HepG2 (cell line): ENCODE measurements around the gene GAGE10. TPM values are rescaled to one million over a fixed set of nuclear protein-coding genes. Genes with fewer than 3 reads are reported as not detected.

Experiments
- ATAC-seq: fragments of 200-7000 bp; cut with Tn5 transposase; 3 replicates; pipeline ENCODE4 v1.9.1; 2020; ENCODE audit warnings: mild to moderate bottlenecking, moderate library complexity
- BruUV-seq: library from RNA; stranded (reverse); fragments of 400-500 nt; replicated peaks from 2 replicates; lab custom pipeline; 2021; lab: Mats Ljungman, UMichigan
- CTCF ChIA-PET: fragments of 300-600 bp; formaldehyde crosslinking; extraction: SDS; loops from one replicate; lab custom pipeline; 2021; ENCODE audit warnings: low total read pairs, inconsistent platforms, low intra/inter-chr PET ratio; lab: Yijun Ruan, JAX
- POLR2A ChIA-PET: fragments of 350-600 bp; sonication (Branson Sonifier 250); formaldehyde crosslinking; loops from one replicate; lab custom pipeline; 2020; ENCODE audit warnings: antibody characterized with exemption, inconsistent platforms; lab: Yijun Ruan, JAX
- DNase-seq: peaks from one replicate; pipeline ENCODE4 v3.0.0-alpha.2; 2015; ENCODE audit warnings: low spot score
- FAIRE-seq: peaks from 3 replicates; lab custom pipeline; 2011; peaks lifted over from hg19 to GRCh38; lab: Jason Lieb, UNC
- H2AFZ ChIP-seq: one replicate; pipeline ENCODE4 v1.6.1; 2011; ENCODE audit warnings: low read length, inconsistent platforms
- H3K27ac ChIP-seq: fragments of 300-600 bp; 3 replicates; pipeline ENCODE4 v1.8.0; 2011; ENCODE audit warnings: mixed run types, mild to moderate bottlenecking, mixed read lengths, low read length, inconsistent platforms; ENCODE audit not compliant: insufficient read depth; ENCODE audit errors: extremely low read length
- H3K27me3 ChIP-seq, 2 experiments: fragments of 200-600 bp in 1 of 2; 2 replicates in 1 of 2; 3 replicates in 1 of 2; pipeline versions ENCODE4 v1.6.0 to v1.8.0; 2011; ENCODE audit warnings: low read length in 2 of 2, mild to moderate bottlenecking in 2 of 2, moderate library complexity in 2 of 2, inconsistent platforms in 1 of 2; ENCODE audit not compliant: insufficient read depth in 2 of 2, control insufficient read depth in 1 of 2
- H3K36me3 ChIP-seq, 2 experiments: fragments of 200-600 bp in 1 of 2; replicated peaks in 1 of 2; 2 replicates in 1 of 2; 3 replicates in 1 of 2; pipeline versions ENCODE4 v1.5.1 to v1.8.0; 2011; ENCODE audit warnings: low read length in 2 of 2, inconsistent platforms in 1 of 2; ENCODE audit not compliant: insufficient read depth in 2 of 2, control insufficient read depth in 1 of 2
- H3K4me1 ChIP-seq: 2 replicates; pipeline ENCODE4 v1.5.1; 2012; ENCODE audit warnings: low read length, inconsistent platforms; ENCODE audit not compliant: insufficient read depth
- H3K4me2 ChIP-seq: 2 replicates; pipeline ENCODE4 v1.6.0; 2011; ENCODE audit warnings: low read depth, low read length, inconsistent platforms
- H3K4me3 ChIP-seq, 3 experiments: fragments of 200-600 bp in 1 of 3; sonication (generic), shearing (Covaris generic) in 1 of 3; replicated peaks in 1 of 3; 2 replicates each; pipeline ENCODE4 v1.5.1; 2011 to 2016; ENCODE audit warnings: low read length in 3 of 3, inconsistent platforms in 2 of 3, low read depth in 2 of 3, mild to moderate bottlenecking in 2 of 3, control low read depth in 1 of 3, mixed read lengths in 1 of 3; ENCODE audit not compliant: insufficient read depth in 1 of 3
- H3K79me2 ChIP-seq: one replicate; pipeline ENCODE4 v1.6.1; 2011; ENCODE audit warnings: low read length, inconsistent platforms; ENCODE audit not compliant: insufficient read depth
- H3K9ac ChIP-seq: 2 replicates; pipeline ENCODE4 v1.6.0; 2011; ENCODE audit warnings: mild to moderate bottlenecking, low read depth, low read length, inconsistent platforms; ENCODE audit not compliant: insufficient read depth
- H3K9me3 ChIP-seq: 2 replicates; pipeline ENCODE4 v1.5.1; 2012; ENCODE audit warnings: mild to moderate bottlenecking, low read length
- H4K20me1 ChIP-seq: 2 replicates; pipeline ENCODE4 v1.6.0; 2011; ENCODE audit warnings: inconsistent platforms, mild to moderate bottlenecking, low read length, moderate library complexity; ENCODE audit not compliant: insufficient read depth
- JDP2 ChIP-seq: sonication (generic); formaldehyde crosslinking; IDR thresholded peaks from 2 replicates; pipeline ENCODE4 v1.8.1; 2022; ENCODE audit warnings: missing genetic modification reagents, borderline replicate concordance
- MEIS1 ChIP-seq: sonication (generic); formaldehyde crosslinking; IDR thresholded peaks from 2 replicates; pipeline ENCODE4 v1.9.0; 2021; ENCODE audit warnings: mild to moderate bottlenecking, missing genetic modification reagents, moderate library complexity, borderline replicate concordance
- MEIS2 ChIP-seq: sonication (generic); formaldehyde crosslinking; IDR thresholded peaks from 2 replicates; pipeline ENCODE4 v1.9.0; 2021; ENCODE audit warnings: mild to moderate bottlenecking, missing genetic modification reagents
- MXD3 ChIP-seq: IDR thresholded peaks from 2 replicates; pipeline ENCODE4 v1.6.1; 2016; ENCODE audit warnings: mild to moderate bottlenecking, missing biosample characterization, missing genetic modification reagents
- MXI1 ChIP-seq: IDR thresholded peaks from 3 replicates; pipeline ENCODE4 v1.6.1; 2012; ENCODE audit warnings: low read depth, low read length, inconsistent platforms, borderline replicate concordance
- WGBS: methylation state at CpG from one replicate; pipeline ENCODE4 v1.1.6; 2017; ENCODE audit warnings: low lambda C conversion rate; 5-methylcytosine and 5-hydroxymethylcytosine counted together
- in situ Hi-C: cut with HindIII; loops from 2 replicates; pipeline ENCODE4 v1.10.0; 2017; ENCODE audit warnings: low pct_unique_long_range_greater_than_20kb; ENCODE audit not compliant: extremely low pct_ligation_motif_present
- intact Hi-C: fragments of 100-400 bp; cut with micrococcal nuclease; formaldehyde crosslinking; loops from one replicate; pipeline ENCODE4 v1.10.0; 2022; ENCODE audit not compliant: unreplicated experiment
- polyA plus RNA-seq, 8 experiments: library from polyadenylated mRNA; depleted of rRNA in 3 of 8; stranded (reverse) in 7 of 8; unstranded in 1 of 8; fragments of >200 nt; fragmentation: Illumina TruSeq in 4 of 8; extraction: Trizol in 4 of 8; gene quantifications; 2 replicates each; pipeline versions ENCODE4 v1.2.1 to v1.2.3, GENCODE V29; 2011 to 2016; ENCODE audit warnings: low read depth in 4 of 8, missing spikeins in 1 of 8, mixed read lengths in 1 of 8; ENCODE audit not compliant: insufficient read depth in 1 of 8
- total RNA-seq, 5 experiments: library from RNA; depleted of rRNA; stranded (reverse); fragments of >200 nt; fragmentation: Illumina TruSeq; extraction: Trizol; gene quantifications; 2 replicates each; pipeline ENCODE4 v1.2.3, GENCODE V29; 2016; ENCODE audit warnings: low read depth in 1 of 5
- TF ChIP-seq, protein P1 (sequence below): sonication (generic); formaldehyde crosslinking; IDR thresholded peaks from 2 replicates; pipeline ENCODE4 v1.5.0; 2020; ENCODE audit warnings: missing genetic modification reagents

GAGE10 gene
- total and polyA plus RNA-seq, 2 of the 13 experiments (the other 11 are each of a cell fraction or from before 2014, with no cell fraction given): not detected

- no peaks in the 10 kb centered on the region for H3K36me3 ChIP-seq
- 19% methylated on average over 7 of the region's 10 CpGs for WGBS
- peak overlapping the region; percentile 7; the same call in 1 of the 2 replicates for H3K4me2 ChIP-seq
- ATAC-seq (no peak), FAIRE-seq (no peak), DNase-seq (no peak)
- H3K27me3 ChIP-seq: no peaks in the 10 kb centered on the region; a peak in 1 of 5 replicates
- no peak overlapping the region for H3K27ac ChIP-seq
- no peak overlapping the region for H2AFZ ChIP-seq
- intact Hi-C loops: loop anchor here (5.0 kb wide), 1 partner anchor 74 kb away; no protein-coding TSS in a partner anchor
- no peak overlapping the region for H3K4me3 ChIP-seq
- no TSS peak for BruUV-seq
- no peak for TF ChIP-seq JDP2
- no peak for TF ChIP-seq MEIS1 (CRISPR knock-in tag)
- TF ChIP-seq MEIS2 (CRISPR knock-in tag): no peak
- TF ChIP-seq, protein P1, sequence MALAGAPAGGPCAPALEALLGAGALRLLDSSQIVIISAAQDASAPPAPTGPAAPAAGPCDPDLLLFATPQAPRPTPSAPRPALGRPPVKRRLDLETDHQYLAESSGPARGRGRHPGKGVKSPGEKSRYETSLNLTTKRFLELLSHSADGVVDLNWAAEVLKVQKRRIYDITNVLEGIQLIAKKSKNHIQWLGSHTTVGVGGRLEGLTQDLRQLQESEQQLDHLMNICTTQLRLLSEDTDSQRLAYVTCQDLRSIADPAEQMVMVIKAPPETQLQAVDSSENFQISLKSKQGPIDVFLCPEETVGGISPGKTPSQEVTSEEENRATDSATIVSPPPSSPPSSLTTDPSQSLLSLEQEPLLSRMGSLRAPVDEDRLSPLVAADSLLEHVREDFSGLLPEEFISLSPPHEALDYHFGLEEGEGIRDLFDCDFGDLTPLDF (CRISPR knock-in tag): no peak
- no peak for TF ChIP-seq MXD3 (CRISPR knock-in tag)
- TF ChIP-seq MXI1: no peak
- POLR2A ChIA-PET: interaction anchor here (1.0 kb wide), 1 partner anchor 76 kb away, joined by 4 read pairs; no protein-coding TSS in a partner anchor
- no peak overlapping the region for H3K9ac ChIP-seq
- in situ Hi-C loops: no loop called here
- H3K4me1 ChIP-seq: peaks cover 35% of the 10 kb centered on the region
- H4K20me1 ChIP-seq: no peaks in the 10 kb centered on the region
- H3K9me3 ChIP-seq: no peaks in the 10 kb centered on the region
- CTCF ChIA-PET: no interaction called here
- peaks cover 9% of the 10 kb centered on the region for H3K79me2 ChIP-seq
Observed at GRCh38 chrX:49266523-49267445, 36.7 kb upstream of the GAGE10 start.
